Panc1 (cell line): ENCODE measurements around the gene KIAA0930. TPM values are rescaled to one million over a fixed set of nuclear protein-coding genes. Genes with fewer than 3 reads are reported as not detected.

Experiments
- ATAC-seq: fragments of 200-7000 bp; cut with Tn5 transposase; 2 replicates; pipeline ENCODE4 v1.9.1; 2020; ENCODE audit warnings: mild to moderate bottlenecking, moderate library complexity
- BruUV-seq: library from RNA; stranded (reverse); fragments of 400-500 nt; replicated peaks from 2 replicates; lab custom pipeline; 2021; lab: Mats Ljungman, UMichigan
- CTCF ChIA-PET: fragments of 300-600 bp; sonication (Branson Sonifier 250); formaldehyde crosslinking; loops from one replicate; lab custom pipeline; 2022; ENCODE audit warnings: antibody characterized with exemption; lab: Charles Lee
- POLR2A ChIA-PET: fragments of 300-600 bp; sonication (Branson Sonifier 250); formaldehyde crosslinking; loops from one replicate; lab custom pipeline; 2022; ENCODE audit warnings: antibody characterized with exemption; lab: Charles Lee
- DNase-seq: peaks from one replicate; pipeline ENCODE4 v3.0.0-alpha.2; 2010; ENCODE audit warnings: low read depth, low spot score
- H3K27ac ChIP-seq: 2 replicates; pipeline ENCODE4 v1.5.1; 2011; ENCODE audit warnings: mild to moderate bottlenecking, low read length, inconsistent platforms
- H3K27me3 ChIP-seq: fragments of 200-500 bp; sonication (Bioruptor generic); 2 replicates; pipeline ENCODE4 v1.6.0; 2014; ENCODE audit warnings: low read length, inconsistent platforms; ENCODE audit not compliant: control insufficient read depth, insufficient read depth
- H3K36me3 ChIP-seq: fragments of 200-500 bp; sonication (Bioruptor generic); 2 replicates; pipeline ENCODE4 v1.5.1; 2014; ENCODE audit warnings: inconsistent platforms, mild to moderate bottlenecking, low read length, moderate library complexity; ENCODE audit not compliant: control insufficient read depth, insufficient read depth
- H3K4me1 ChIP-seq: 2 replicates; pipeline ENCODE4 v1.5.1; 2011; ENCODE audit warnings: inconsistent platforms, mild to moderate bottlenecking, low read length, moderate library complexity; ENCODE audit not compliant: control insufficient read depth, insufficient read depth
- H3K4me3 ChIP-seq, 2 experiments: 2 replicates each; pipeline ENCODE4 v1.5.1; 2011 to 2012; ENCODE audit warnings: low read depth in 2 of 2, low read length in 2 of 2, mild to moderate bottlenecking in 2 of 2, inconsistent platforms in 1 of 2, moderate library complexity in 1 of 2
- H3K9me3 ChIP-seq: fragments of 200-500 bp; sonication (Bioruptor generic); 2 replicates; pipeline ENCODE4 v1.5.1; 2014; ENCODE audit warnings: low read depth, mild to moderate bottlenecking, inconsistent platforms, low read length, moderate library complexity; ENCODE audit not compliant: control insufficient read depth, insufficient read depth
- CTCF ChIP-seq: fragments of 450-650 bp; IDR thresholded peaks from 2 replicates; pipeline ENCODE4 v1.5.1; 2017; ENCODE audit warnings: mild to moderate bottlenecking
- POLR2AphosphoS5 ChIP-seq: IDR thresholded peaks from 2 replicates; pipeline ENCODE4 v1.6.1; 2012; ENCODE audit warnings: mild to moderate bottlenecking, low read depth, low read length, moderate library complexity
- SIN3A ChIP-seq: IDR thresholded peaks from 2 replicates; pipeline ENCODE4 v1.6.1; 2012; ENCODE audit warnings: low read depth, mild to moderate bottlenecking, low read length, moderate library complexity, borderline replicate concordance; ENCODE audit not compliant: insufficient read depth
- TCF7L2 ChIP-seq: IDR thresholded peaks from 2 replicates; pipeline ENCODE4 v1.6.1; 2011; ENCODE audit warnings: mild to moderate bottlenecking, low read depth, low read length, inconsistent platforms
- in situ Hi-C: cut with HindIII; loops from 2 replicates; pipeline ENCODE4 v1.10.0; 2016; ENCODE audit warnings: low sequenced_read_pairs, low pct_unique_long_range_greater_than_20kb
- intact Hi-C: fragments of 100-400 bp; cut with micrococcal nuclease; formaldehyde crosslinking; loops from one replicate; pipeline ENCODE4 v1.10.0; 2022; ENCODE audit not compliant: unreplicated experiment
- total RNA-seq: library from RNA; stranded (reverse); gene quantifications from one replicate; pipeline ENCODE4 v1.2.1, GENCODE V29; 2021; ENCODE audit not compliant: unreplicated experiment
- TF ChIP-seq, protein P1 (sequence below), 2 experiments: IDR thresholded peaks; 2 replicates each; pipeline ENCODE4 v1.6.1; 2011 to 2012; ENCODE audit warnings: low read depth in 2 of 2, control low read depth in 1 of 2, low read length in 1 of 2, mild to moderate bottlenecking in 1 of 2, moderate library complexity in 1 of 2; ENCODE audit not compliant: insufficient read depth in 1 of 2

KIAA0930 gene
- total RNA-seq, 1 experiment from 2014 or later, result 42.5 TPM

DNA sequence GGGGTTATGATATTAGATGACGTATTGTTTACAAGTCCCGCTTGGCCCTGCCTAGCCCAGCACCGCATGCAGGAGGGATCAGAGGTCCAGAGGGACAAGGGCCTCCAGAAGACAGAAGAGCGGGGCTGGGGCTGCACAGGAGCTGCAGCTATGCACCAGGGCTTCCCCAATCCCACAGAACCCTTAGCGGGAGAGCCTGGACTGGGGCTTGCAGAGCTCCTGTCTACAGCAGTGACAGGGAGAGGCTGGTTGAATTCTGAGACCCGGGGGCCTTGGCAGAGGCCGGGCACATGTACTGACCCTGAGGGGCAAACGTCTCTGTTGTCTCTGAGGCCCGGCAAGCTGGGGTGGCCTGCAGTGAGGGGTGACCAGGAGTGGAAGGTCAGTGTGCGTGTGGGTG is 6.9 kb downstream of the KIAA0930 start:
- Histone ChIP-seq H3K4me3 (no peak overlapping the region), H3K9me3 (no peaks in the 10 kb centered on the region), H3K4me1 (no peaks in the 10 kb centered on the region), H3K27me3 (no peaks in the 10 kb centered on the region), H3K36me3 (no peaks in the 10 kb centered on the region), H3K27ac (no peak overlapping the region)
- no TSS peak for BruUV-seq
- ATAC-seq, result no peak
- TF ChIP-seq, protein P1, sequence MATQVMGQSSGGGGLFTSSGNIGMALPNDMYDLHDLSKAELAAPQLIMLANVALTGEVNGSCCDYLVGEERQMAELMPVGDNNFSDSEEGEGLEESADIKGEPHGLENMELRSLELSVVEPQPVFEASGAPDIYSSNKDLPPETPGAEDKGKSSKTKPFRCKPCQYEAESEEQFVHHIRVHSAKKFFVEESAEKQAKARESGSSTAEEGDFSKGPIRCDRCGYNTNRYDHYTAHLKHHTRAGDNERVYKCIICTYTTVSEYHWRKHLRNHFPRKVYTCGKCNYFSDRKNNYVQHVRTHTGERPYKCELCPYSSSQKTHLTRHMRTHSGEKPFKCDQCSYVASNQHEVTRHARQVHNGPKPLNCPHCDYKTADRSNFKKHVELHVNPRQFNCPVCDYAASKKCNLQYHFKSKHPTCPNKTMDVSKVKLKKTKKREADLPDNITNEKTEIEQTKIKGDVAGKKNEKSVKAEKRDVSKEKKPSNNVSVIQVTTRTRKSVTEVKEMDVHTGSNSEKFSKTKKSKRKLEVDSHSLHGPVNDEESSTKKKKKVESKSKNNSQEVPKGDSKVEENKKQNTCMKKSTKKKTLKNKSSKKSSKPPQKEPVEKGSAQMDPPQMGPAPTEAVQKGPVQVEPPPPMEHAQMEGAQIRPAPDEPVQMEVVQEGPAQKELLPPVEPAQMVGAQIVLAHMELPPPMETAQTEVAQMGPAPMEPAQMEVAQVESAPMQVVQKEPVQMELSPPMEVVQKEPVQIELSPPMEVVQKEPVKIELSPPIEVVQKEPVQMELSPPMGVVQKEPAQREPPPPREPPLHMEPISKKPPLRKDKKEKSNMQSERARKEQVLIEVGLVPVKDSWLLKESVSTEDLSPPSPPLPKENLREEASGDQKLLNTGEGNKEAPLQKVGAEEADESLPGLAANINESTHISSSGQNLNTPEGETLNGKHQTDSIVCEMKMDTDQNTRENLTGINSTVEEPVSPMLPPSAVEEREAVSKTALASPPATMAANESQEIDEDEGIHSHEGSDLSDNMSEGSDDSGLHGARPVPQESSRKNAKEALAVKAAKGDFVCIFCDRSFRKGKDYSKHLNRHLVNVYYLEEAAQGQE (IDR thresholded peaks at IDR 0.05; ENCODE audit: insufficient read depth in 1 of 2, low read depth in 2 of 2, low read length in 1 of 2), result no peak
- TF ChIP-seq POLR2AphosphoS5 (no peak), SIN3A (no peak), CTCF (no peak), TCF7L2 (no peak)
- ChIA-PET CTCF (interaction anchor here (0.6 kb wide), 1 partner anchor 21 kb away, joined by 3 read pairs; no protein-coding TSS in a partner anchor), POLR2A (no interaction called here)
- no peak for DNase-seq
- in situ Hi-C loops, result no loop called here
- intact Hi-C loops, result no loop called here

- no peaks in the 10 kb centered on the region for H3K36me3 ChIP-seq
- ChIA-PET CTCF (interaction anchor here (0.6 kb wide), 1 partner anchor 21 kb away, joined by 3 read pairs; no protein-coding TSS in a partner anchor), POLR2A (no interaction called here)
- H3K4me1 ChIP-seq, result no peaks in the 10 kb centered on the region
- no peak overlapping the region for H3K27ac ChIP-seq
- intact Hi-C loops, result no loop called here
- no TSS peak for BruUV-seq
- in situ Hi-C loops, result no loop called here
- H3K9me3 ChIP-seq, result no peaks in the 10 kb centered on the region
- ATAC-seq (no peak), DNase-seq (no peak)
- H3K27me3 ChIP-seq, result no peaks in the 10 kb centered on the region
- TF ChIP-seq, protein P1 (IDR thresholded peaks at IDR 0.05; ENCODE audit: insufficient read depth in 1 of 2, low read depth in 2 of 2, low read length in 1 of 2), result no peak
- TF ChIP-seq POLR2AphosphoS5, result no peak
- no peak for TF ChIP-seq SIN3A
- TF ChIP-seq CTCF, result no peak
- no peak for TF ChIP-seq TCF7L2
- H3K4me3 ChIP-seq, result no peak overlapping the region
These were observed 7.3 kb downstream of the KIAA0930 start for GRCh38 chr22:45233386-45233785.
